Mesenchymal stem cell (in vitro differentiated cells and primary cell): ENCODE measurements around the gene HECA.
A peak's percentile ranks its signal among the peaks of the same experiment; 100 is the strongest.

Source experiments
- DNase-seq: peaks from one replicate; pipeline ENCODE4 v3.0.0-alpha.2; 2013
- H2AFZ ChIP-seq: one replicate; pipeline ENCODE4 v1.6.1; 2013; ENCODE audit warnings: low read depth, mild to moderate bottlenecking, control low read depth, inconsistent platforms, low read length, moderate library complexity
- H2AK5ac ChIP-seq: 2 replicates; pipeline ENCODE4 v1.6.1; 2013; ENCODE audit warnings: low read length, moderate library complexity, mild to moderate bottlenecking, inconsistent platforms; ENCODE audit not compliant: severe bottlenecking
- H2BK120ac ChIP-seq: one replicate; pipeline ENCODE4 v1.6.1; 2013; ENCODE audit warnings: low read depth, mild to moderate bottlenecking, inconsistent platforms, low read length, moderate library complexity
- H2BK12ac ChIP-seq, 2 experiments: one replicate each; pipeline ENCODE4 v1.6.1; 2013; ENCODE audit warnings: inconsistent platforms in 2 of 2, low read length in 2 of 2, mild to moderate bottlenecking in 2 of 2, moderate library complexity in 2 of 2, control low read depth in 1 of 2
- H2BK15ac ChIP-seq: one replicate; pipeline ENCODE4 v1.6.1; 2013; ENCODE audit warnings: mild to moderate bottlenecking, low read depth, inconsistent platforms; ENCODE audit not compliant: poor library complexity, severe bottlenecking
- H2BK5ac ChIP-seq: 2 replicates; pipeline ENCODE4 v1.6.1; 2013; ENCODE audit warnings: low read depth, mild to moderate bottlenecking, low read length, control low read depth, inconsistent platforms; ENCODE audit not compliant: poor library complexity, severe bottlenecking
- H3K14ac ChIP-seq, 2 experiments: one replicate each; pipeline ENCODE4 v1.6.1; 2013; ENCODE audit warnings: inconsistent platforms in 2 of 2, low read length in 2 of 2, control low read depth in 1 of 2, mild to moderate bottlenecking in 1 of 2, moderate library complexity in 1 of 2
- H3K18ac ChIP-seq, 2 experiments: one replicate each; pipeline ENCODE4 v1.6.1; 2013; ENCODE audit warnings: inconsistent platforms in 2 of 2, low read length in 2 of 2, control low read depth in 1 of 2, low read depth in 1 of 2, mild to moderate bottlenecking in 1 of 2
- H3K23ac ChIP-seq, 2 experiments: one replicate each; pipeline ENCODE4 v1.6.1; 2013; ENCODE audit warnings: inconsistent platforms in 2 of 2, low read length in 2 of 2, mild to moderate bottlenecking in 2 of 2, moderate library complexity in 2 of 2, control low read depth in 1 of 2
- H3K27ac ChIP-seq: 2 replicates; pipeline ENCODE4 v1.5.1; 2013; ENCODE audit warnings: mild to moderate bottlenecking, moderate library complexity, low read length, control low read depth, inconsistent platforms; ENCODE audit not compliant: poor library complexity, severe bottlenecking
- H3K27me3 ChIP-seq, 2 experiments: 2 replicates each; pipeline versions ENCODE4 v1.6.1 to v1.7.0; 2013; ENCODE audit warnings: low read length in 2 of 2, mild to moderate bottlenecking in 2 of 2, moderate library complexity in 2 of 2, control low read depth in 1 of 2, inconsistent platforms in 1 of 2; ENCODE audit not compliant: control insufficient read depth in 1 of 2, insufficient read depth in 1 of 2
- H3K36me3 ChIP-seq, 2 experiments: 2 replicates each; pipeline versions ENCODE4 v1.6.1 to v1.7.0; 2013; ENCODE audit warnings: low read length in 2 of 2, control low read depth in 1 of 2, inconsistent platforms in 1 of 2, low read depth in 1 of 2, mild to moderate bottlenecking in 1 of 2; ENCODE audit not compliant: insufficient read depth in 2 of 2, control insufficient read depth in 1 of 2
- H3K4ac ChIP-seq, 2 experiments: one replicate each; pipeline ENCODE4 v1.6.1; 2013; ENCODE audit warnings: inconsistent platforms in 2 of 2, low read length in 2 of 2, mild to moderate bottlenecking in 2 of 2, moderate library complexity in 2 of 2, control low read depth in 1 of 2, low read depth in 1 of 2
- H3K4me1 ChIP-seq: 2 replicates; pipeline ENCODE4 v1.6.1; 2013; ENCODE audit warnings: low read depth, low read length, control low read depth; ENCODE audit not compliant: control insufficient read depth, insufficient read depth
- H3K4me2 ChIP-seq: 2 replicates; pipeline ENCODE4 v1.6.1; 2013; ENCODE audit warnings: low read length, mild to moderate bottlenecking, inconsistent platforms; ENCODE audit not compliant: poor library complexity, severe bottlenecking
- H3K4me3 ChIP-seq, 2 experiments: 2 replicates each; pipeline versions ENCODE4 v1.5.1 to v1.7.0; 2013; ENCODE audit warnings: low read length in 2 of 2, mild to moderate bottlenecking in 2 of 2, control low read depth in 1 of 2, low read depth in 1 of 2; ENCODE audit not compliant: insufficient read depth in 1 of 2
- H3K79me1 ChIP-seq: replicated peaks from 2 replicates; pipeline ENCODE4 v1.6.1; 2013; ENCODE audit warnings: mild to moderate bottlenecking, control low read depth, low read length, inconsistent platforms; ENCODE audit not compliant: poor library complexity, severe bottlenecking
- H3K9ac ChIP-seq: 2 replicates; pipeline ENCODE4 v1.7.0; 2013; ENCODE audit warnings: mild to moderate bottlenecking, low read length, moderate library complexity
- H3K9me3 ChIP-seq: 2 replicates; pipeline ENCODE4 v1.7.0; 2013; ENCODE audit warnings: mild to moderate bottlenecking, low read length; ENCODE audit not compliant: control insufficient read depth
- H4K8ac ChIP-seq: one replicate; pipeline ENCODE4 v1.6.1; 2013; ENCODE audit warnings: inconsistent platforms, mild to moderate bottlenecking, low read length, moderate library complexity
- H4K91ac ChIP-seq: one replicate; pipeline ENCODE4 v1.6.1; 2013; ENCODE audit warnings: mild to moderate bottlenecking, low read length, inconsistent platforms
- WGBS: methylation state at CpG from one replicate; pipeline ENCODE4 v1.1.7; 2013; ENCODE audit warnings: mixed read lengths; 5-methylcytosine and 5-hydroxymethylcytosine counted together

Gene HECA

DNA sequence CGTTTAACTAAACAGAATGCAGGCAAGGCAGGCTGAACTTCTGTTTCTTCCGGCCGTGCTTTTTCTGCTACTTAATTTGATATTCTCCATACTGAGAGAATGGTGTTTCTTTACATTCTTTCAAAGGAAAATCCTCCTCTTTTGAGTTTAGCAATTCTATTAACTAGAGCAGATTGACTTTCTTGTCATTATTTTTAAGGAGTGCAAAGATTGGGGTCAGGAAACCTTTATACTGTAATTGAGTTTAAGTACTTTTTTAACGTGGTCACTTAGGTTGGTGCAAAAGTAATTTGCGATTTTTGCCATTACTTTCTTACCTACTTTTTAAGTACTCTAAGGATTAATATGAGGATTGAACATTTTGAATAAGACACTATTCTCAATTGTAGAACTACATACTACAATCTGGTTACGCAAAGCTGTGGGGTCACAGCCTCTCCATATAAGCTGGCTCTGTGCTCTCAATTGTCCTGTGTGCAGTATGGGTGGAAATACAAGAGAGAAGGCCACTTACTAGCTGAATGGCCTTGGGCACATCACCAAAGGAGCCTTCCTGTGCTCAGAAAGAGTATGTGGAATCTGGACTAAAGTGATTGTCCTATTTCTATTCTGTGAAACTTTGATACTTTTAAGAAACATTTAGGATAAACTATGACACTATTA lies 16.7 kb downstream of the HECA start:
- no peak overlapping the region for H3K27ac ChIP-seq
- H3K4me1 ChIP-seq, result peaks cover 4% of the 10 kb centered on the region
- H2BK12ac ChIP-seq, result no peak overlapping the region
- H3K79me1 ChIP-seq, result peaks cover 37% of the 10 kb centered on the region
- no peak overlapping the region for H3K4me3 ChIP-seq
- H3K36me3 ChIP-seq, result no peaks in the 10 kb centered on the region
- no peak overlapping the region for H4K91ac ChIP-seq
- no peak overlapping the region for H2BK5ac ChIP-seq
- no peak overlapping the region for H4K8ac ChIP-seq
- WGBS, result 95% methylated on average over 2 of the region's 6 CpGs
- no peak overlapping the region for H2BK15ac ChIP-seq
- no peak overlapping the region for H2BK120ac ChIP-seq
- H3K9me3 ChIP-seq, result no peaks in the 10 kb centered on the region
- H2AFZ ChIP-seq, result no peak overlapping the region
- no peak overlapping the region for H2AK5ac ChIP-seq
- H3K27me3 ChIP-seq, result no peaks in the 10 kb centered on the region
- H3K9ac ChIP-seq, result no peak overlapping the region
- no peak overlapping the region for H3K18ac ChIP-seq
- no peak overlapping the region for H3K14ac ChIP-seq
- DNase-seq, result no peak
- no peak overlapping the region for H3K23ac ChIP-seq
- no peak overlapping the region for H3K4me2 ChIP-seq
- H3K4ac ChIP-seq, result no peak overlapping the region

- Histone ChIP-seq H4K91ac (no peak overlapping the region), H3K9ac (peak overlapping the region; percentile 19), H3K18ac (no peak overlapping the region), H3K4me3 (no peak overlapping the region), H4K8ac (no peak overlapping the region), H3K27ac (no peak overlapping the region), H2BK5ac (no peak overlapping the region), H3K23ac (no peak overlapping the region), H2BK15ac (no peak overlapping the region), H3K4me2 (no peak overlapping the region), H3K4ac (no peak overlapping the region), H3K14ac (no peak overlapping the region), H3K36me3 (no peaks in the 10 kb centered on the region), H3K79me1 (peaks cover 34% of the 10 kb centered on the region), H3K27me3 (no peaks in the 10 kb centered on the region), H2AK5ac (no peak overlapping the region), H2BK120ac (no peak overlapping the region), H3K4me1 (peaks cover 4% of the 10 kb centered on the region), H2BK12ac (no peak overlapping the region), H3K9me3 (no peaks in the 10 kb centered on the region), H2AFZ (no peak overlapping the region)
- WGBS, result 57% methylated on average over 1 of the region's 5 CpGs
- peak; percentile 54 for DNase-seq
Observed at GRCh38 chr6:139152088-139152891, 17.4 kb downstream of the HECA start.

- WGBS, result no CpG with 5 or more reads among the region's 1 CpG
- Histone ChIP-seq H3K4me1 (peaks cover 4% of the 10 kb centered on the region), H3K27me3 (no peaks in the 10 kb centered on the region), H2BK12ac (no peak overlapping the region), H3K79me1 (peaks cover 36% of the 10 kb centered on the region), H3K9ac (peak overlapping the region; percentile 3), H3K4ac (no peak overlapping the region), H2BK5ac (no peak overlapping the region), H3K23ac (no peak overlapping the region), H2AFZ (no peak overlapping the region), H3K27ac (no peak overlapping the region), H2BK15ac (no peak overlapping the region), H3K18ac (no peak overlapping the region), H3K9me3 (no peaks in the 10 kb centered on the region), H4K8ac (no peak overlapping the region), H3K4me3 (no peak overlapping the region), H3K4me2 (no peak overlapping the region), H2BK120ac (no peak overlapping the region), H4K91ac (no peak overlapping the region), H3K36me3 (no peaks in the 10 kb centered on the region), H2AK5ac (no peak overlapping the region), H3K14ac (no peak overlapping the region)
- DNase-seq, result peak; percentile 24
Observed at GRCh38 chr6:139152892-139153271, 18.0 kb downstream of the HECA start.

DNA sequence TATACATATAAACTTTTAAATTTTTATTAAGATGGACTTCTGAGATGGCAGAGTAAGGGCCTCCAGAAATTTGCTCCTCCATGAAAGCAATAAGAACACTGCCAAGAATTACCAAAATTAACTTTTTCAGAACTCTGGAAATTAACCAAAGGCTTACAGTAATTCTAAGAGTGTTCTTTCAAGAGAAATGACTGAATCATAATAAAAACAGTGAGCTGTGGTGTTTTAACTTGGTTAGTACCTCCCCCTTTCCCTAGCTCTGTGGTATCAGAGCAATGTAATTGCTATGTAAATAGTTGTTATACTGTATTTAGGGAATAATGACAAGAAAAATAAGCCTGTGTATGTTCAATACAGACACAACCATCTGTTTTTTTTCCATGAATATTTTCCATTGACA lies 19.0 kb downstream of the HECA start:
- H3K14ac ChIP-seq, result no peak overlapping the region
- no peak overlapping the region for H4K8ac ChIP-seq
- H3K4me2 ChIP-seq, result no peak overlapping the region
- no peak overlapping the region for H2BK15ac ChIP-seq
- peaks cover 36% of the 10 kb centered on the region for H3K79me1 ChIP-seq
- peaks cover 4% of the 10 kb centered on the region for H3K4me1 ChIP-seq
- no peaks in the 10 kb centered on the region for H3K36me3 ChIP-seq
- H3K4me3 ChIP-seq, result no peak overlapping the region
- DNase-seq, result peak; percentile 29
- H3K27me3 ChIP-seq, result no peaks in the 10 kb centered on the region
- no peak overlapping the region for H2BK5ac ChIP-seq
- no peaks in the 10 kb centered on the region for H3K9me3 ChIP-seq
- no peak overlapping the region for H3K27ac ChIP-seq
- no peak overlapping the region for H2AFZ ChIP-seq
- no peak overlapping the region for H3K23ac ChIP-seq
- no peak overlapping the region for H2BK12ac ChIP-seq
- H3K9ac ChIP-seq, result no peak overlapping the region
- H2AK5ac ChIP-seq, result no peak overlapping the region
- no peak overlapping the region for H2BK120ac ChIP-seq
- no peak overlapping the region for H4K91ac ChIP-seq
- H3K4ac ChIP-seq, result no peak overlapping the region
- H3K18ac ChIP-seq, result no peak overlapping the region
